ENCODE data around the gene NR6A1. TPM values are rescaled to one million over a fixed set of nuclear protein-coding genes. Genes with fewer than 3 reads are reported as not detected.
"Not testable (repeated sequence)": the region's sequence is repeated elsewhere in the genome, so short reads cannot be mapped to it uniquely, and the experiment has no call there.

The NR6A1 gene
- total and polyA plus RNA-seq, 5 donors = 0.57 to 1.9 (median 0.91) TPM

DNA sequence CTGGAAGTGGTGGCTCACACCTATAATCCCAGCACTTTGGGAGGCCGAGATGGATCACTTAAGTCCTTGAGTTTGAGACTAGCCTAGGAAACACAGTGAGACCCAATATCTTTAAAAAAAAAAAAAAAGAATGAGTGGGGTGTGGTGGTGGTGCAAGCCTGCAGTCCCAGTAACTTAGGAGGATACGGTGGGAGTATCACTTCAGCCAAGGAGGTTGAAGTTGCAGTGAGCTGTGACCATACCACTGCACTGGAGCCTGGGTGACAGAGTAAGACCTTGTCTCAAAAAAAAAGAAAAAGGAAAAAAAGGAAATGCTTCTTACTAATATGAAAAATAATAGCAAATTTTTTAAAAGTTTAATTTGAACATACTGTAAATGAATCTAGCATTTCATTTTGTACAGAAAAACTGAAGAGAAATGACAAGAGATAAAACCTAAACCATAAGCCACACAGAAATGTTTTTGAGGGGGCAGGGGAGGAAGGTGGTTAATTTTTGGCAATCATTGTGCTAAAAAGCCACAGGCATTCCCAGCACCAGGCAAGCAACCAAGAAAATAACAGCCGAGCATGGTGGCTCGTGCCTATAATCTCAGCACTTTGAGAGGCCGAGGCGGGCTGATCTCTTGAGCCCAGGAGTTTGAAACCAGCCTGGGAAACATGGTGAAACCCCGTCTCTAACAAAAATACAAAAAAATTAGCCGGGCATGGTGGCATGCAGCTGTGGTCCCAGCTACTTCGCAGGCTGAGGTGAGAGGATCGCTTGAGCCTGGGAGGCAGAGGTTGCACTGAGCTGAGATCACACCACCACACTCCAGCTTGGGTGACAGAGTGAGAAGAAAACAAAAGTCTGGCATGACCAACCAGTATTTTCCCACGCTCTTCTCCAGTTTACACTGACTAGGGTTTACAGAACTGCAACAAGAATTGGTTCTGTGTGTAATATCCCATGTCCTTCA is 149.5 kb downstream of the NR6A1 start:
- no peak overlapping the region for H3K4me3 ChIP-seq (ENCODE audit: low read length)
- intact Hi-C loops (cut with DNase I) = no loop called here

DNA sequence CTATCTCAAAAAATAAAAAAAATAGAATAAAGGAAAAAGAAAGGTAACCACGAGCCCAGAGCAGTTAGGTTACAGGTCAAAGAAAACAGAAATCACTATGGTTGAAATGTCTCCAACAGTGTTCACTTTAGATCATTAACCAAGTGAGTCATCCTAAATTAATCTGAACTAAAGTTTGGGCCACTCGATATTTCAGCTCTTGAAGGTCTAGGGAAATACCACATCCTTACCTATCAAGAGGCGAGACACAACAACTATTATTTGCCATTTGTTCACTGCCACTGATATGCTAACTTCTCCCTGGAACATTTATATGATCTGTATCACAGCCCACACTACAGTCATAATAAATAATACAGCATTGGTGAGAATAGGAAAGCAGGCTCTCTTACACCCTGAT is 152.6 kb downstream of the NR6A1 start:
- Histone ChIP-seq H3K9me3 (ENCODE audit: control insufficient read depth, low read length) (no peaks in the 10 kb centered on the region), H3K27ac (ENCODE audit: low read length) (no peak overlapping the region), H3K4me3 (ENCODE audit: low read length) (no peak overlapping the region), H3K27me3 (ENCODE audit: control insufficient read depth, insufficient read depth) (no peaks in the 10 kb centered on the region), H3K4me1 (ENCODE audit: control insufficient read depth, insufficient read depth, low read length) (peaks cover 4% of the 10 kb centered on the region)
- ATAC-seq (no peak), DNase-seq (no peak)
- intact Hi-C loops (cut with DNase I) = loop anchor here in 3 of 4 donors (5.0 kb wide), 1 partner anchor 94 kb away; no protein-coding TSS in a partner anchor
- 82% methylated on average over 3 of the region's 3 CpGs for WGBS

More for the DNA sequence above, 149.5 kb downstream of the NR6A1 start:
- Histone ChIP-seq H3K4me1 (ENCODE audit: control insufficient read depth, insufficient read depth, low read length) (peaks cover 4% of the 10 kb centered on the region), H3K27ac (ENCODE audit: low read length) (no peak overlapping the region), H3K27me3 (ENCODE audit: control insufficient read depth, insufficient read depth) (no peaks in the 10 kb centered on the region), H3K9me3 (ENCODE audit: control insufficient read depth, low read length) (no peaks in the 10 kb centered on the region)
- no peak for ATAC-seq
- 58% methylated on average over 11 of the region's 11 CpGs for WGBS
- DNase-seq = no peak

DNA sequence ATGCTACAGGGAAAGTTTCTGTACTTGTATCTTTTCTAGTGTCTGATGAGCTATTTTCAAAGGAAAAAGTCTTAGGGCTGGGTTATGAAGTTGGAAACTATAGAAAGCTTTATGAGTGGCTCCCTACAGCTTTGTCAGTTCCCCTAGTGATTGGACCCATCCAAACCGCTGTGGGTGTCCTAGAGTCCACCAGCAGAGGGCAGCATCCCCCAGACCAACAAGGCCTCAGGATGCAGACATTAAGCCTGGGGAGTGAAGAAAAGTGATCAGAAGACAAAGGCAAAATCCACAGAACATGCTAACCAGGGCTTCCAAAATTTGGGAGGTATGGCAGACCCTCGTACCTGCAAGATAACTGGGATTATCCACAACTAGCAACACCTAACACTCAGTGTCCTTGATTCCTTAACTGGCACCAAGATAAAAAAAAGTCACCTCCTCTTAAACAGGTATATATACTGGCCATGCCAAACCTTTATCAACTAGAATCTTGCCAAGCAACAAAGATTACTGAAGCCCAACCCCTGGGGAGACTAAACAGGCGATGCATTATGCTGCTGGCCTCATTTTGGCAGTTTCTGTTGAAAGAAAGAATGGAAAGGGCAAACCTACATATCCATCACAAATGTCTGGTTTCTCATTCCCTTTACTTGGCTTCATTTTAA is 153.5 kb downstream of the NR6A1 start:
- DNase-seq (peak; percentile 72 to 87 (median 85)), ATAC-seq (peak; percentile 86 to 87)
- Histone ChIP-seq H3K27ac (ENCODE audit: low read length) (no peak overlapping the region), H3K4me1 (ENCODE audit: control insufficient read depth, insufficient read depth, low read length) (no peaks in the 10 kb centered on the region), H3K27me3 (ENCODE audit: control insufficient read depth, insufficient read depth) (no peaks in the 10 kb centered on the region), H3K9me3 (ENCODE audit: control insufficient read depth, low read length) (no peaks in the 10 kb centered on the region), H3K4me3 (ENCODE audit: low read length) (no peak overlapping the region)
- WGBS = 20% methylated on average over 3 of the region's 3 CpGs
- intact Hi-C loops (cut with DNase I) = loop anchor here (1.0 to 5.0 kb wide), 2 partner anchors 95 kb away; no protein-coding TSS in a partner anchor

DNA sequence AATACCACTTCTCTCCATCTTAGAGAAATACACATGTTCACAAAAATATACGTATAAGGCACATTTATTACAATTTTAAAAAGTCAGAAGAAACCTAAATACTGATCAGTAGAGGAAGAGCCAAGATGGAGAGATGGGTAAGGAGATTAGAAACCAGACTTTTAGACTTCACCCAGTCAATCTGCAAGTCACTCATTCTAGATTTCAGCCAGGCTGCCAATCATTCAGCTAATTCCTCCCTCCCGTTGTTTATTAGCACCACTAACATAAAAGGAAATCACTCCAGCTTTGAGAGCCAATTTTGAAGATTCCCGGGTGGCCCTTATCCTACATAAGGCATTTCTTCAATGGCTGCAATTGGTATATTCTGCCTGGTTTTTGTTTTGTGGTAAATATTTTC is 154.2 kb downstream of the NR6A1 start:
- no peak overlapping the region for H3K4me3 ChIP-seq (ENCODE audit: low read length)
- WGBS = 64% methylated on average over 3 of the region's 3 CpGs
- intact Hi-C loops (cut with DNase I) = loop anchor here (1.0 to 5.0 kb wide), 2 partner anchors 95 kb away; no protein-coding TSS in a partner anchor

DNA sequence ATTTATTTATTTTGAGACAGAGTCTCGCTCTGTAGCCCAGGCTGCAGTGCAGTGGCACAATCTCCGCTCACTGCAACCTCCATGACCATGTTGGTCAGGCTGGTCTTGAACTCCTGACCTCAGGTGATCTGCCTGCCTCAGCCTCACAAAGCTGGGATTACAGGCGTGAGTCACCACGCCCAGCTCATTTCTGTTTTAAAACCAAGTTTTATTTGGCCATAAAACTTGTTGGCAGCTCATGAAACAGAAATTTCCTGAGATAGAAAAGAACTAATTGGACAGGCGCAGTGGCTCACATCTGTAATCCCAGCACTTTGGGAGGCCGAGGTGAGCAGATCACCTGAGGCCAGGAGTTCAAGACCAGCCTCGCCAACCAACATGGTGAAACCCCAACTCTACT is 155.3 kb downstream of the NR6A1 start:
- H3K27me3 ChIP-seq (ENCODE audit: control insufficient read depth, insufficient read depth); ATAC-seq; H3K4me3 ChIP-seq (ENCODE audit: low read length); H3K9me3 ChIP-seq (ENCODE audit: control insufficient read depth, low read length); H3K4me1 ChIP-seq (ENCODE audit: control insufficient read depth, insufficient read depth, low read length); H3K27ac ChIP-seq (ENCODE audit: low read length); DNase-seq: not testable (repeated sequence)
- 91% methylated on average over 7 of the region's 7 CpGs for WGBS
- intact Hi-C loops (cut with DNase I) = loop anchor here in 3 of 4 donors (5.0 kb wide), 1 partner anchor 96 kb away; no protein-coding TSS in a partner anchor

More for the DNA sequence above, 154.2 kb downstream of the NR6A1 start:
- DNase-seq (no peak), ATAC-seq (no peak)
- Histone ChIP-seq H3K4me1 (ENCODE audit: control insufficient read depth, insufficient read depth, low read length) (no peaks in the 10 kb centered on the region), H3K27ac (ENCODE audit: low read length) (no peak overlapping the region), H3K27me3 (ENCODE audit: control insufficient read depth, insufficient read depth) (no peaks in the 10 kb centered on the region), H3K9me3 (ENCODE audit: control insufficient read depth, low read length) (no peaks in the 10 kb centered on the region)

DNA sequence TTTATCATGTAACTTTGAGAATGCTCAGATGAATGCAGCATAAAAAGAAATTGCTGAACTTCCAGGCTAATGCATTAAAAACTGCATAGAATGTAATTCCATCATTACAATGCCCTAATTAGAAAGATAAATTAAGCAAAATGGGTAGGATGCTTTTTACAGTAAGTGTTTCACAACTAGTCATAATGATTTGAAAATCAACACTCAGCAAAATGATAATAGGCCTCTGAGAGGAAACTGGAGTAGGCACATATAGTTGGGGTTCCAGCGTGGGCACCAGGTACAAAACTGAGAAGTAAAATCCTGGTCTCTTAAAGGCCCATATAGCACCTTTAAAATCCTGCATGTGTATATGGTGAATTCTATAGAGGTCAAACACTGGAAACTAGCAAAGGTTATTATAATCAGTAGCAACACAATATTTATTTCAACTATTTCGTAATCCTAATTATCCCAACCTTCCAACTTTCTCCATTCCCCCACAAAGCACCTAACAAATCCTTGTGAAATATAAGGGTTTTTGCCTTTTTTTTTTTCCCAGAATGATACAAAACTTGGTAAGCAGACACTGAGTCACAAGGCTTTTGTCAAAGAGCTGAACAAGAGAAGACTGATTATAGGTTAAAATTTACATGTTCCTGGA is 155.9 kb downstream of the NR6A1 start:
- WGBS = 89% methylated on average over 2 of the region's 2 CpGs
- no peaks in the 10 kb centered on the region for H3K9me3 ChIP-seq (ENCODE audit: control insufficient read depth, low read length)
- H3K27ac ChIP-seq (ENCODE audit: low read length) = no peak overlapping the region
- no peaks in the 10 kb centered on the region for H3K4me1 ChIP-seq (ENCODE audit: control insufficient read depth, insufficient read depth, low read length)
- DNase-seq = no peak
- ATAC-seq = no peak
- intact Hi-C loops (cut with DNase I) = loop anchor here in 3 of 4 donors (5.0 kb wide), 1 partner anchor 97 kb away; no protein-coding TSS in a partner anchor
- no peak overlapping the region for H3K4me3 ChIP-seq (ENCODE audit: low read length)
- no peaks in the 10 kb centered on the region for H3K27me3 ChIP-seq (ENCODE audit: control insufficient read depth, insufficient read depth)

DNA sequence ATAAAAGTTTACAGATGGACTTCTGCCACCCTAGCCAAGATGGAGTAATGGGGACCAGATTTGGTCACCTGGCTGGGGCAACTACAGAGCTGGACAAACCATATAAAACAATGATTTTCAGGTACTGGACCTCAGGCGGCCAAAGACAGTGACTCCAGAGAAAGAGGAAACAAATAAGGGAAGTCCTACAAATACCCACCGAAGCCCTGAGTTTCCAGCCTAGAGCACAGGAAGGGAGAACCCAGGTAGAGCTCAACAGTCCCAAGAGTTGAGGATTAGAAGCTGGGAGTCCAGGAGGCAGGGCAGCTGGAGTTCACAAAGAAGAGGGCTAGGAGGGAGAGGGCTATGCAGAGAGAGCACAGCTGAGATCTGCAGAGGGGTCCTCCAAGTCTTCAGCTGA is 157.3 kb downstream of the NR6A1 start:
- Histone ChIP-seq H3K4me3 (ENCODE audit: low read length) (no peak overlapping the region), H3K4me1 (ENCODE audit: control insufficient read depth, insufficient read depth, low read length) (no peaks in the 10 kb centered on the region), H3K27me3 (ENCODE audit: control insufficient read depth, insufficient read depth) (no peaks in the 10 kb centered on the region), H3K9me3 (ENCODE audit: control insufficient read depth, low read length) (no peaks in the 10 kb centered on the region), H3K27ac (ENCODE audit: low read length) (no peak overlapping the region)
- ATAC-seq (no peak), DNase-seq (no peak)
- intact Hi-C loops (cut with DNase I) = no loop called here
- WGBS = 68% methylated on average over 2 of the region's 2 CpGs

DNA sequence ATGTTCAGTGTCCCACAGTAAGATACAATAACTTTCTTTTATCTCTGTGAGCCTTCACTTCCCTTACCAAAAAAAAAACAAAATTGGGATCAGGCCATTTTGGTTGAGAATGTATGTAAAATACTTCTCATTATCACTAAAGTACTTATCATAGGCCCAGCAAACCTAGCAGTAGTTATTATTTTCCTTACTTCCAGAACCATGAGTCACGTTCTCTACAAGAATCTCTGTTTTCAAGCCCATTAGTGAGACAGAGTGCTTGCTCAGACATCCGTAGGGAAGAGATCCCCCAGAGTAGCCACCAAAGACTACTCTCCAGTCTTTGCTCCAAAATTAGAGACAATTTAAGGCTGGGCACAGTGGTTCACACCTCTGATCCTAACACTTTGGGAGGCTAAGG is 160.0 kb downstream of the NR6A1 start:
- DNase-seq = no peak
- intact Hi-C loops (cut with DNase I) = no loop called here
- Histone ChIP-seq H3K9me3 (ENCODE audit: control insufficient read depth, low read length) (no peaks in the 10 kb centered on the region), H3K27ac (ENCODE audit: low read length) (no peak overlapping the region), H3K27me3 (ENCODE audit: control insufficient read depth, insufficient read depth) (no peaks in the 10 kb centered on the region), H3K4me3 (ENCODE audit: low read length) (no peak overlapping the region), H3K4me1 (ENCODE audit: control insufficient read depth, insufficient read depth, low read length) (no peaks in the 10 kb centered on the region)
- 88% methylated on average over 2 of the region's 2 CpGs for WGBS
- no peak for ATAC-seq

DNA sequence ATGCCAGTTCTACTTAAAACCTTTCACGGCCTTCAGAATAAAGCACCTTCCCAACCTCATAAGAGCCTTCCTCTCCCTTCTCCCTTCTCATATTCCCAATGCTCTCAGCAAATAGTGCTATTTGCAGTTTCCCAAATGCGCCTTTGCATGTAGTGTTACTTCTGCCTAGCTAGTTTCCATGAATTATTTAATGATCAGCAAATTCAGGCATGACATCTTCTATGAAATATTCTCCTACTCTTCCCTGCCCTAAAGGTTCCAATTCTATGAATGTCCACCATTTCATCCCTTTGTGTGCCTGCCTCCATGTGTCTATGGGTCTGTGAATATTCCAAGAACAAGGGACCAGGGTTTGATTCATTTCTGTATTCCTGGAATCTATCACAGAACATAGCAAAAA is 165.1 kb downstream of the NR6A1 start:
- 93% methylated on average over 2 of the region's 2 CpGs for WGBS
- intact Hi-C loops (cut with DNase I) = no loop called here

DNA sequence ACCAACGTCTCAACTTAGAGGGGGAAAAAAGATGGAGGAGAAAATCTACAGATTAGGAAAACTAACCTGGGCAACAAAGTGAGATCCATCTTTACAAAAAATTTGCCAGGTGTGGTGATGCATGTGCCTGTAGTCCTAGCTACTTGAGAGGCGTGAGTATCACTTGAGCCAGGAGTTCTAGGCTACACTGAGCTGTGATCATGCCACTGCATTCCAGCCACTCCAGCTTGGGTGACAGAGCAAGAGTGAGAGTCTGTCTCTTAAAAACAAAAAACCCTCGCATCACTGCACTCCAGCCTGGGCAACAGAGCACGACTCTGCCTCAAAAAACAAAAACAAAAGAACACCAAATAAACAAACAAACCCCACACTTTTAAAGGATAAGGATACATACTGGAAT is 165.9 kb downstream of the NR6A1 start:
- Histone ChIP-seq H3K4me1 (ENCODE audit: control insufficient read depth, insufficient read depth, low read length) (no peaks in the 10 kb centered on the region), H3K27ac (ENCODE audit: low read length) (no peak overlapping the region), H3K9me3 (ENCODE audit: control insufficient read depth, low read length) (no peaks in the 10 kb centered on the region), H3K27me3 (ENCODE audit: control insufficient read depth, insufficient read depth) (no peaks in the 10 kb centered on the region), H3K4me3 (ENCODE audit: low read length) (no peak overlapping the region)
- 82% methylated on average over 4 of the region's 4 CpGs for WGBS
- ATAC-seq = no peak
- no peak for DNase-seq
- intact Hi-C loops (cut with DNase I) = no loop called here

More for the DNA sequence above, 165.1 kb downstream of the NR6A1 start:
- DNase-seq (no peak), ATAC-seq (no peak)
- Histone ChIP-seq H3K4me1 (ENCODE audit: control insufficient read depth, insufficient read depth, low read length) (no peaks in the 10 kb centered on the region), H3K27me3 (ENCODE audit: control insufficient read depth, insufficient read depth) (no peaks in the 10 kb centered on the region), H3K27ac (ENCODE audit: low read length) (no peak overlapping the region), H3K9me3 (ENCODE audit: control insufficient read depth, low read length) (no peaks in the 10 kb centered on the region), H3K4me3 (ENCODE audit: low read length) (no peak overlapping the region)

Measured in right cardiac atrium (tissue), 5 donors.